Common myeloid progenitor, CD34-positive (primary cell): Measurements from ENCODE around the gene GALNT9.
A peak's percentile ranks its signal among the peaks of the same experiment; 100 is the strongest.

Experiments used
- CTCF ChIA-PET: fragments of 350-600 bp; sonication (Branson Sonifier 250); formaldehyde crosslinking; loops from one replicate; lab custom pipeline; 2021; ENCODE audit warnings: antibody characterized with exemption; lab: Charles Lee
- POLR2A ChIA-PET: fragments of 350-600 bp; sonication (Branson Sonifier 250); formaldehyde crosslinking; loops from one replicate; lab custom pipeline; 2021; ENCODE audit warnings: antibody characterized with exemption; lab: Charles Lee
- DNase-seq, 3 donors: peaks; one replicate each; pipeline versions ENCODE4 v3.0.0 to v3.0.0-alpha.2; 2013
- H3K27ac ChIP-seq, 2 experiments: 1 replicate in 1 of 2; 2 replicates in 1 of 2; pipeline ENCODE4 v1.7.0; 2013; ENCODE audit warnings: inconsistent platforms in 2 of 2, low read length in 2 of 2, mild to moderate bottlenecking in 2 of 2, low read depth in 1 of 2, moderate library complexity in 1 of 2; ENCODE audit not compliant: severe bottlenecking in 2 of 2, insufficient read depth in 1 of 2, poor library complexity in 1 of 2
- H3K27me3 ChIP-seq, 5 experiments: replicated peaks in 2 of 5; 1 replicate in 3 of 5; 2 replicates in 2 of 5; pipeline versions ENCODE4 v1.6.1 to v1.7.0; 2013; ENCODE audit warnings: low read length in 4 of 5, mild to moderate bottlenecking in 2 of 5, moderate library complexity in 2 of 5, inconsistent platforms in 1 of 5; ENCODE audit not compliant: insufficient read depth in 5 of 5, control insufficient read depth in 4 of 5
- H3K36me3 ChIP-seq, 4 experiments: 1 replicate in 2 of 4; 2 replicates in 2 of 4; pipeline versions ENCODE4 v1.6.1 to v1.7.0; 2013; ENCODE audit warnings: low read length in 3 of 4, control low read depth in 1 of 4, mild to moderate bottlenecking in 1 of 4; ENCODE audit not compliant: control insufficient read depth in 4 of 4, insufficient read depth in 4 of 4
- H3K4me1 ChIP-seq, 4 experiments: 1 replicate in 3 of 4; 2 replicates in 1 of 4; pipeline versions ENCODE4 v1.6.1 to v1.7.1; 2013; ENCODE audit warnings: low read length in 3 of 4, mild to moderate bottlenecking in 3 of 4, control low read depth in 1 of 4, inconsistent platforms in 1 of 4, moderate library complexity in 1 of 4; ENCODE audit not compliant: control insufficient read depth in 4 of 4, insufficient read depth in 4 of 4; ENCODE audit errors: control extremely low read depth in 1 of 4
- H3K4me3 ChIP-seq, 7 experiments: 1 replicate in 4 of 7; 2 replicates in 3 of 7; pipeline versions ENCODE4 v1.5.1 to v1.7.0; 2013; ENCODE audit warnings: mild to moderate bottlenecking in 7 of 7, low read length in 6 of 7, moderate library complexity in 6 of 7, inconsistent platforms in 2 of 7, low read depth in 2 of 7, control low read depth in 1 of 7; ENCODE audit not compliant: insufficient read depth in 4 of 7, control insufficient read depth in 1 of 7; ENCODE audit errors: extremely low read depth in 1 of 7
- H3K9me3 ChIP-seq, 5 experiments: 1 replicate in 4 of 5; 2 replicates in 1 of 5; pipeline versions ENCODE4 v1.6.1 to v1.7.1; 2013; ENCODE audit warnings: low read length in 4 of 5, mild to moderate bottlenecking in 2 of 5, inconsistent platforms in 1 of 5, low read depth in 1 of 5, moderate library complexity in 1 of 5; ENCODE audit not compliant: control insufficient read depth in 4 of 5, insufficient read depth in 2 of 5; ENCODE audit errors: control extremely low read depth in 1 of 5
- WGBS: methylation state at CpG from one replicate; pipeline ENCODE4 v1.1.5; 2013; ENCODE audit not compliant: insufficient coverage; 5-methylcytosine and 5-hydroxymethylcytosine counted together

The GALNT9 gene

DNA sequence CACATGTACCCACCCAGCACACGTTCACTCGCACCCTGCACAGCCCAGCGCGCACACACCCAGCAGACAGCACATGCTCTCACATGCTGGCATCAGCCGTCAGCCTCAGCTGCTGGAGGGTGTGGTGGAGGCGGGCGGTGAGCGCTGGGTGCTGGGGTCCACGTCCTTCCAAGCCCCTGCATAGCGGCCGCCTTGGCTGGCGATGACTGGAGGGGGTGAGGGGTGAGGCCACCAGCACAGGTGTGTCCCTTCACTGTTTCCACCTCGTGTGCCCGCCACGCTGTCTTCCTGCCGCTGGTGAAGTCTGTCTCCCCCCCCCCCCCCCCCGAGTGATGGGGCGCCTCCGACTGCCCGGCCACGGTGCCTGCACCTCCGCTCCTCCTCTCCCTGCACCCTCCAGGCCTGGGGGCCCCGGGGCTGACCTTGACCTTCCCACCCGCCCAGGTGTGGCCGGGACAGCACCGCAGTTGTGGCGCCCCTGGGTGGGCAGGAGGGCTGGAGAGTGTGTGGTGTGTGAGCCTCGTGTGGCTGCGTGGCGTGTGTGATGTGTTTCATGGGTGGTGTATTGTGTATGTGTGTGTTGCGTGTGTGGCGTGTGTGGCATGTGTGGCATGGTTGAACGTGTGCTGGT lies 147.7 kb downstream of the GALNT9 start:
- Histone ChIP-seq H3K4me3 (no peak overlapping the region), H3K9me3 (no peaks in the 10 kb centered on the region), H3K27ac (no peak overlapping the region), H3K27me3 (peaks cover 0 to 74% (median 15%) of the 10 kb centered on the region in 5 experiments), H3K36me3 (no peaks in the 10 kb centered on the region), H3K4me1 (peaks cover 0 to 26% (median 17%) of the 10 kb centered on the region in 4 experiments)
- no peak for DNase-seq
- WGBS: 91% methylated on average over 21 of the region's 33 CpGs
- ChIA-PET CTCF (no interaction called here), POLR2A (no interaction called here)

DNA sequence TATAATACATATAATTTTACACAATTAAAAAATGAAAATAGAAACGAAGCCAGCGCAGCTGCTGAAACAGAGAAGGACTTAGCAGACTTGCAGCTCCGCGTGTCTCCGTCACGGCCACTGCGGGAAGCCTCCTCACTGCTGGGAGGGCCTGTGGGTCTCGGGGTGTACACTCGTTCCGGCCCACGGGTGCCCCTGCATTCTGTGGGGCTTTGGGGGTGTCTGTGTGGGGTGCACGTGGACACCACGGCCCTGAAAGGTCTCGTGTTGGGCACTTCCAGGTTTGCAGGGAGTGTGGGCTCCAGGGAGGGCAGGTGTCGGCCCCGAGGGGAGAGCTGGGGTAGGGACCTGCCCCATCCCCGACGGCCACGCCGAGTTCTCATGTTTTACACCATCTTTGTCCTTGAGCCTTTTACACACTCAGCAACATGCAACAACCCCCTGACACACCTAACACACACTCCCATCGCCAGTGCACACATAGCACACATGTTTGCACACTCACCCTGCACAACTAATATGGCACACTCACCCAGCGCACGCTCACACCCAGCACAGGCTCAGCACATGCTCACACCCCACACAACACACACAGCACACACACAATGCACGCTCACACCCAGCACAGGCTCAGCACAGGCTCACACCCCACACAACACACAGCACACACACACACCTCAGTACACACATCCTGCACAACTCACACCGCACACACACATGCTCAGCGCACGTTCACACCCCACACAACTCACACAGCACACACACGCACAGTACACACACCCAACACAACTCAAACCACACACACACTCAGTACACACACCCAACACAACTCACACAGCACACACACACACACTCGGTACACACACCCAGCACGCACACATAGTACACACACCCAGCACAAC lies 148.5 kb downstream of the GALNT9 start:
- Histone ChIP-seq H3K36me3 (no peaks in the 10 kb centered on the region), H3K4me3 (no peak overlapping the region), H3K4me1 (peaks cover 0 to 18% (median 9%) of the 10 kb centered on the region in 4 experiments), H3K27me3 (peaks cover 0 to 68% (median 15%) of the 10 kb centered on the region in 5 experiments), H3K9me3 (no peaks in the 10 kb centered on the region), H3K27ac (no peak overlapping the region)
- 88% methylated on average over 21 of the region's 30 CpGs for WGBS
- POLR2A ChIA-PET: no interaction called here
- no peak for DNase-seq
- CTCF ChIA-PET: no interaction called here

DNA sequence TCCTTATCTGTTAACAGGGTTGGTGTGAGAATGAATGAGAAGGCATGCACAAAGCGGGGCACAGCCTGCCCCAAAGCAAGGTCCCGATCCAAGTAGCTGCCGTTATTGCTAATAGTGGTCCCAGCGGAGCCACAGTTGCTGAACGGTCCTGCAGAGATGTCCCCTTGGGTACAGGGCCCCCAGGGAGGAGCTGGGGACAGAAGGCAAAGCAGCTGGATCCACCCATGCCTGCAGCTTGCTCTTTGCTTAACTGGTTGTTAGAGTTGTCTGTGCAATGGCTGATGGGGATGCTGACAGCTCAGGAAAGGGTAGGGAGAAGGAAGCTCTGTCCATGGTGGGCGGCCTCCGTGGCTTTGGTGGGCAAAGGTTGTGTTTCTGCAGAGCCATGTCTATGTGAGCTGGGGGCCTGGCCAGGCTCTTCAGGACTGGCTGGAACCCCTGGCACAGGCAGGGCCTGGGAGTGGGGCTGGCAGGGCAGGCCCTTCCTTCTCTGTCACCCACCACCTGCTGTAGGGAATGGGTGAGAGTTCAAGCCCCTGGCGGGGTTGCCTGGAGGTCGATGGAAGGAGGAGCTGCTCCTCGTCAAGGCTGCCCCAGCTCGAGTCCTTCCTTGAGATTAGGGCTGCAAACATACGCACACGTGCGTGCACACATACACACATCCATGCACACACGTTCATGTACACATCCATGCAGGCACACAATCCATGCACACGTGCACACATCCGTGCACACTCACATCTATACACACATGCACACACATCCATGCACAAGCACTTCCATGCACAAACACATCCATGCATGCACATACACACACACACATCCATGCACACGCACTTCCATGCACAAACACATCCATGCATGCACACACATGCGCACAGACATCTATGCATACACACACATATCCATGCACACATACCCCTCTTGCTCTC lies 149.7 kb downstream of the GALNT9 start:
- Histone ChIP-seq H3K9me3 (no peaks in the 10 kb centered on the region), H3K27me3 (peaks cover 0 to 65% (median 9%) of the 10 kb centered on the region in 5 experiments), H3K4me3 (no peak overlapping the region), H3K4me1 (peaks cover 0 to 13% (median 7%) of the 10 kb centered on the region in 4 experiments), H3K36me3 (no peaks in the 10 kb centered on the region), H3K27ac (no peak overlapping the region)
- DNase-seq: no peak
- ChIA-PET CTCF (interaction anchor here (1.0 to 1.5 kb wide), 3 partner anchors 10 to 33 kb away, joined by 3 to 11 read pairs (median 3); no protein-coding TSS in a partner anchor), POLR2A (no interaction called here)
- WGBS: 94% methylated on average over 15 of the region's 19 CpGs

DNA sequence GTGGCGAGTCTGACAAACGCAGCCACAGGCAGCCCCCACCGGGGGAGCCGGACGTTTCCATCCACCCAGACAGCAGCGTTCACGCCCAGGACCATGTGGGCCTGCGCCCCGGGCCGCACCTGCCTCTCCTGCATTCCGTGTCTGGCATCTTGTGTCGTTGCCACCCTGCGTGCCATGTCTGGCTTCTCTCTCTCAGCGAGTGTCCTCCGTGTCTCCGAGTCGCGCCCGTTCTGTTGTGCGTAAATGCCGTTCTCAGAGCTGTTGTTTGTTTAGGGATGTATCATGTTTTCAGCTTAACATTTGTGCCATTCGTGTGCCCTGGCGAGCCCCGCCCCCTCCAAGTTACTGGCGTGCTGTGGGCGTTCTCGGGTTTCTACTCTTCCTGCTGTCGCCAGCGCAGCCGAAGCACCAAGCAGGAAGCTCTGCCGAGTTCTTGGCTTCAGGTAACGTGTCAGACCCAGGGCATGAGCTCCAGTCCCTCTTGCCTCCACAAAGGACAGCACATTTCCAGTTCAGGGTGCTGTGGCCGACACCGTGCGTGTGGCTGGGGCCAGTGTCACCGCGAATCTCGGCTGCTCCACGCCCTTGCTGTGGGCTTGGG lies 150.5 kb downstream of the GALNT9 start:
- peaks cover 0 to 64% (median 4%) of the 10 kb centered on the region in 5 experiments for H3K27me3 ChIP-seq
- CTCF ChIA-PET: interaction anchor here (1.4 to 1.5 kb wide), 2 partner anchors 11 to 17 kb away, joined by 3 to 11 read pairs; no protein-coding TSS in a partner anchor
- POLR2A ChIA-PET: no interaction called here
- H3K27ac ChIP-seq: no peak overlapping the region
- DNase-seq: no peak
- 76% methylated on average over 37 of the region's 39 CpGs for WGBS
- peaks cover 0 to 14% (median 7%) of the 10 kb centered on the region in 4 experiments for H3K4me1 ChIP-seq
- no peaks in the 10 kb centered on the region for H3K36me3 ChIP-seq
- H3K9me3 ChIP-seq: no peaks in the 10 kb centered on the region
- H3K4me3 ChIP-seq: no peak overlapping the region

DNA sequence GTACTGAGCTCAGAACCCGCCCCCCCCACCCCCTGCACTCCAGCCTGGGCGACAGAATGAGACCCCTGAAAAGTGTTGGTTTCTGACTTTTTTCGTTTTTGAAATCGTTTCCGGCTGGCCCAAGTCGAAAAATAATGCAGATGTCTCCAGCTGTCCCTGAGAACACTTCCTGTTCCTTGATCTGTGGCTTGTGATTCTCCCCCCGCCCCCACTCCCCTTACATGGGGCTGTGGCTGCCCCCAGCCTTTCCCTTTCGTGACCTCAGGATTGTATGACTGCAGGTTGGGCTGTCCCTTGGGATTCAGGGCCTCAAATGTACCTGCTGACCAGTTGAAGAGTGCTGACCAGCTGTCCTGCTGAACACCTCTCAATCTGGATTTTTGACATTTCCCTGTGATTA lies 151.1 kb downstream of the GALNT9 start:
- peak in 1 of 3 donors; percentile 51 for DNase-seq
- CTCF ChIA-PET: interaction anchor here (1.5 kb wide), 1 partner anchor 12 kb away, joined by 3 read pairs; no protein-coding TSS in a partner anchor
- POLR2A ChIA-PET: no interaction called here
- Histone ChIP-seq H3K36me3 (no peaks in the 10 kb centered on the region), H3K4me3 (no peak overlapping the region), H3K9me3 (no peaks in the 10 kb centered on the region), H3K27ac (no peak overlapping the region), H3K4me1 (peaks cover 0 to 18% (median 13%) of the 10 kb centered on the region in 4 experiments), H3K27me3 (peaks cover 0 to 64% (median 3%) of the 10 kb centered on the region in 5 experiments)
- WGBS: 44% methylated on average over 6 of the region's 8 CpGs

DNA sequence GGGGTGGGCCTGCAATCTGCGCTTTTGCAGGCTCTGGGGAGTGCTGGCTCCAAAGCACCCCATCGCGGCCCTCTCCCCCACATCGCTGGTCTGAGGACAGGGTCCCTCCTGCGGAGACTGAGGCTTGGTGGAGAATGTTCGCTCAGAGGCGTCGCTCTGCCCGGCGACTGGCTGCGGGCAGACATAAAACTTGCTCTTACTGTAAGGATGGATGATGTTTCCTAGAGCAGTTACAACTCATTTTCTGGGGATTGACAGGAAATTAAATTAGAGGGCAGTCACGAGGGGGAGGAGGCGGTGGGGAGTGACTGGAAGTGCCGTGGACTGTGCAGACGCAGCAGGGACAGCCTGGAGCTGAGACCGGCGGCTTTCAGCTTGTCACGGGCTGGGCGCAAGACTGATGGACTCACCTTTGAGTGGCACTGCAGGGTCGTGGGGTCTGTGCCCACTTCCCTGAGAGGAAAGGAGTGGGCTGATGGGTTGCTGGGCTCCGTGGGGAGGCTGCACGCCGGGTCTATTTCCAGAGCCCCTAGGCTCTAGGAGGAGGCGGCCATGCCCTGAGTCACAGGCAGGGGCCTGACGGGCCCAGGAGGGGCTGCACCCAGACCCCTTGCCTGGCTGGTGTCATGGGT lies 152.4 kb downstream of the GALNT9 start:
- no peak overlapping the region for H3K4me3 ChIP-seq
- ChIA-PET CTCF (interaction anchor here (0.7 kb wide), 1 partner anchor 23 kb away, joined by 3 read pairs; no protein-coding TSS in a partner anchor), POLR2A (no interaction called here)
- WGBS: 85% methylated on average over 25 of the region's 25 CpGs
- H3K4me1 ChIP-seq: peaks cover 0 to 30% (median 22%) of the 10 kb centered on the region in 4 experiments
- H3K9me3 ChIP-seq: no peaks in the 10 kb centered on the region
- no peaks in the 10 kb centered on the region for H3K36me3 ChIP-seq
- peaks cover 0 to 61% (median 3%) of the 10 kb centered on the region in 5 experiments for H3K27me3 ChIP-seq
- no peak for DNase-seq
- H3K27ac ChIP-seq: no peak overlapping the region
